HG03432 (cell line): ENCODE results near the gene PRKCA.

Source experiments
- ATAC-seq: cut with Tn5 transposase; IDR thresholded peaks from one replicate; pipeline ENCODE4 v1.9.1; 2021; ENCODE audit warnings: mild to moderate bottlenecking, moderate library complexity; ENCODE audit not compliant: unreplicated experiment

Gene PRKCA

DNA sequence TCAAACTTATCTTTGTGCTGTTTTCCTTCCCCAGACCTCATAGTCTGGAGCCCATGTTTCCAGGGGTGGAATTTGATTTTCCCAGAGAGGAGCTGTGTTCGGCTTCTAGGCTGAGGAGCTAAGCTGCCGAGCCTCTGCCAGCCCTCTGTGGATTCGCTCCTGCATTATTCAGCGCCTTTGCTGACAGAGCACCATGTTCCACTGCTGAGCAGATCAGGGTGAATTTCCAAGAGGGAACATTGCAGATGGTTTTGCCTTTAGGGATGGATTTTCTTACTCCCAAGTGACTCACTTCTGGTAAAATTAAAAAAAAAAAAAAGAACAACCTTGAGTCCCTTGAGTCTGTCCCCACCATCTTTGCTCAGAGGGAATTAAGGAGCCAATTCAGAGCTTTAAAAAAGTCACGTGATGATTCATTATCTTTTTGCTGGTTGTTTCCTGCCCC lies 229.5 kb downstream of the PRKCA start:
- no peak for ATAC-seq

DNA sequence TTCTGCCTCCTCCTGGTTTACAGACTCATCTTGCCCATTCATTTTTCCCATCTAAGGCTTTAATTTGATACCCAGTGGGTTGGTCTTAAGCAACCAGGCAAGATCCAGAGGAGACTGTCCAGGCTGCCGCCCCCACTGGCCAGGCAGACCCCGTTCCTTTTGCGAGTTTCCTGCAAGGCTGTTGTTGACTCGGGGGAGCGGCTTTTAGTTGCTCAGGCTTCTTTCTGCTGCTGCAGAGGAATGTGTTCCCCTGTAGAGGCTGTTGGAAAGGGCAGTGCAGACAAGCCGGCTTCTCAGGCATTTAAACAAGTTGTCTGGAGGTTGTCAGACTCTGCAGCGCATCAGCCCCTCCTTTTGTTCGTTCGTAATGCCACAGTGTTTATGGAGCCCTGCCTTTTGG lies 231.2 kb downstream of the PRKCA start:
- ATAC-seq: no peak

DNA sequence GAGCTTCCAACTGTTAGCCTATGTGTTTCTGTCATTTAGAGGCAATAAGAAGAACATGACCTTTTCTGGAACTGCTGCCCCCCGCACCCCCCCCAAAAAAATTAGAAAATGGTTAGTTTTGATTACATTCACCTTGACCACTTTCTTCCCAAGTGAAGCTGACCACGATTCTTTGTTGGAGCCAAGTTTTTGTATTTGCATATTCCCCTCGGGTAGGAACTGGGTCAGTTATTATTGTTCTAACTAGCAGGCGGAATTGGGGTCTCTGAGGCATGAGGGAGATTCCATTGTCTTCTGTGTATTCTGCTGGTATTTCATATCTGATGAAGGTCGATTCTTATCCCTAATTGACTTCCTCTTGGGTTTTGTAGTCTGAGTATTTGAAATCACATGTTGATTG lies 231.6 kb downstream of the PRKCA start:
- ATAC-seq: no peak

DNA sequence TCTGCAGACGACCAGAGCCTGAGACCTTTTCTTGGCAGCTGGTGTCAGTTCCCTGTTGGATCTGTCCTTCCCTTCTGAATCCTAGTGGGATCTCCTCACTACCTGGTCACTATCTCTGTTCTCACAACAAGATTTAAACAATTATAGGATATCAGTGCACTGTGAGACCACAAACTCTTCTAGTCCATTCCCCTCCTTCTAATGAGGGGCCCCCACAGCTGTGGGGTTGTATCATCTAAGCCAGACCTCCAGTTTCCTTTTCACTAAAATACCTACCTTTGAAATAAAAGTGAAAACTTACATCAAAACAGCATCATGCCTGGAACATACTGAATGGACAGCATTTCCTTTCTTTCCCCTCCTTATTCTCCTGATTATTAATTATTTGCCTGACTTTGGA lies 233.2 kb downstream of the PRKCA start:
- ATAC-seq: no peak

DNA sequence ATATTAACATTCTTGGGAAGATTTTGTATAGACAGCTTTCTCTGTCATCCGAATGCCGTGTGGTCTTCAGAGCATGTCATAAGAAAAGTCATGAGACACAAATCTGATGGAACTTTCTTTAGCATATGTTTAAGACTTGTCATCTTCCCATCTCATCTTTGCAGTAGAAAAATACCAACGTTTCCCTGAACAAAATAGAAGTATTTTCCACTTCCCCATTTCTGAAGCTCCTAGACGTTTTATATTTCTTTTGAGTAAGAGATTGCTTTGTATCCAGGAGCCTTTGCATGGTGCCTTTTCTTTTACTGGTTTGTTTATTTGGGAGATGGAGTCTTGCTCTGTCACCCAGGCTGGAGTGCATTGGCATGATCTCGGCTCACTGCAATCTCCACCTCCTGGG lies 235.1 kb downstream of the PRKCA start:
- no peak for ATAC-seq

DNA sequence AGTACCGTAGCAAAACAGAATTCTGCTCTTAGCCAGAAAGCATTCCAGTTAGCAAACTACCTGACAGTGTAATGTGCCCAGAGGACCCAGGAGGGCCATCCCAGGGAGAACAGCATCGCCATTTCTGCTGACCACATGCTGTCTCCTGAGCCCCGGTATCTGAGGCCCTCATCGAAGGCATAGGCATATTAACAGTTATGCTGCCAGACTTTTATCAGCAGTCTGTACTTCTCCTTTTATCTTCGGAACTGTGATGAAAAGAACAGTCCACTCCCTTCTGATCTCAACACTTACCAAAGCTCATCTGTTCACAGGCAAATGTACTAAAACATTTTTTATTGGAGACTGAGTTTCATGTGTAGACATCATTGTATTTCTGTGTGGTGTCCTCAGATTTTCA lies 236.4 kb downstream of the PRKCA start:
- no peak for ATAC-seq

DNA sequence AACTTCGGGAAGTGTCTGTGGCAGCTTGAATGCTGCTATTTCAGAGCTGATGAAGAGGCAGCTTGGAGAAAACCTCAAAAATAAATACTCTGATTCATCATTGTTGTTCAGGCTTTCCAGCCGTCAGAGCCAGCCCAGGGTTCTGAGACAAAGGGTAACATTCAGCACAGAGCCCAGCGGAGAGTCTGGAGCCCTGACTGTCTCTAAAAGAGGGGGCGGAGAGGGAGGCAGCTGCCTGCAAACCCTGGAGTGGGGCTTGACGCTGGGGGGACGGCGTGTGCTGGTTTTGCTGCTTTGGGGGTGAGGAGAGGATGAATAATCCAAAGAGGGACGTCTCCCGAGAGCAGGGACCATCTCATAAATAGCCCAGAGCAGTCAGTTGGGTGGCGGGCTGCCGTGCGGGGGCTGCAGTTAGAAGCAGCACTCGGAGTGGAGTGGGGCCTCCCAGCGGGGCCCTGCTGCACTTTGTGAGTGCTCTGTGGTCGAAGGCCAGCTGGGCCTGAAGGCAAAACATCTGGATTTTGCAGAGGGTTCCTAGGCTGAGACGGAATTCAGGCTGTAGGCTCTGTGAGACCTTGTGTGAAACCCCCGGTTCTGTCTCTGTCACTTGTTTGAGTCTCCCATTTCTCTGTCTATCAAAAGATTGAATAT lies 237.8 kb downstream of the PRKCA start:
- ATAC-seq: no peak

DNA sequence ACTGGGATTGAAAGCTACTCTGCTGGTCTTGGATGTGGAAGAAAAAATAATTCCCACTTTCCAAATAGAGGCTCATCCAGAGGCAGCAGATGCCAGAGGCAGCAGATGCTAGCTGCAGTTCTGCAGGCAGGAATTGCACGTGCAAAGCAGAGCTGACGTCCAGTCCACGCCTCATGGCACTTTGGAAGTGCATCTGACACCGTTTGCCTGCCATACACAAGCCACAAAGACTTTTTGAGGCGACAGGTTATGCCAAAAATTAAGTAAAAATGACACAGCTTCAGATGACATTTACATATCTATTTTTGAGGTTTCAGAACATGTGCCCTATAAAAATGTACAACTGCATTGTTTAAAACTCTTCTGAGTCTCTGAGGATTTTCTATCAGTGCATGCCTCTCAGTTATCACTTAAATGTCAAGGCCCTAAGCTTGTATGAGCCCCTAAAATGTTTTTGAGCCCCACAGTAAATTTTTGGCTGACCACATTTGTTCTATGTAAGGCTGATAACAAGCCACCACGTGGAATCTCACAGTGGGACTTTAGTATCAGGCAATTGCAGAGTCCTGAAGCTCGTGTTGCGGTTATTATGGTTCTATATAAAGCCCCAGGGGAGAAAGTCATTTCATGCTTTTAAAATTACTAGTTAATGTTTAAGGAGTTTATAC lies 239.2 kb downstream of the PRKCA start:
- peak; percentile 83 for ATAC-seq

DNA sequence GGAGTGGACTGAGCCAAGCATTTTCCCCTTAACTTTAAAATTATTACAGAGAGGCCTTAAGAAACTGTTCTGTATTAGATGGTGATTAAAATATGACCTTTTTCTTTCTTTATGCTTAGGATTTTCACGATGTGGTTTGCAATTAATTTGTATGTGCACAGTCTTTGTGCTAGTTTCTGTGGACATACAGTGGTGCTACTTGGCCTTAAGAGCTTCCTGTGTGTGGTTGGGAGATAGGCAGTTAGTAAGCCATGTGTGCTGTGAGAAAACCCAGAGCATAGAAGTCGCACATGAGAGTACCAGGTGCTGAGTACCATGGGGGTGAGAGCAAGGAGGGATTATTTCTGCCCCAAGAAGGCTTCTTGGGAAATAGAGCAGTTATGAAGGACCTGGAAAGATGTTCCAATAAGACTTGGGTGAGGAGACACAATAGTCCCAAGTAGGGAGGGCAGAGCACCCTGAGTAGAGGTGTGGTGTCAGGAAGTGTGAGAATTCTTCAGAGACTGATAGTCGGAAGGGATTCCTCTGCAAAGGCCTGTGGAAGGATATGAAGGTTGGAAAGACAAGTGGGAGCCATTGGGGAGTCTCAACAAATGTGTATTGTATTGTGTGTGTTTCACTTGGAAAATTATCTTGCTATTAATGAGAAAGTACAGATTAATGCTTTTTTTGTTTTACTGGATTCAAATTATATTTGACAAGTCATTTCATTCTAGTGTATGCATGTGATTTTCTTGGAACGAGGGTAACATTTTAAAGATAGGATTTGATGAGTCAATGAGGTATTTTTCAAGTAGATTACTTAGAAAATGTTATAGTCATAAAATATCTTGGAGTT lies 239.9 kb downstream of the PRKCA start:
- ATAC-seq: peak; percentile 93

DNA sequence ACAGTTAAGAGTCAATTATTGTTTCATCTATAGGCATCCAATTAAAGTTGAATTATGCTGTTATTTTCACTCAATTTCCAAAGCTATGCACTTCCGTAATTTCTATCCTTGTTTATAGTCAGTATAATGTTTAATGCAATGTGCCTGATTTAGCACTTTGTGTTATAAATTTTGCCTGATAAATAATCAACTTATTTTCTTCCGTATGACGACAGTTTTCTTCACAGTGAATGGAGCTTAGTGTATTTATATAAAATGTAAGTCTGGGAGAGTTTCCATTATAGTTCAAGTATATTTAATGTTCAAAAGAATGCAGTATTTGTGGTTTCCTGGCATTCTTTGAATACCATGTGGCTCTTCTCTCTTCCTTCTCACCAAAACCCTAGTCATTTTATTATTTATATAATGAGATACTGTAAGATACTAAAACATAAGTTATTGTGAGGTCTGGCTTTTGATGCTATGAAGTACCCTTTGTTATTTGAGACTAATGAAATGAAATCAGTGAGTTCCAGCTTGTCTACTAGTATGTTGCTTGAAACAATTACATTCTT lies 240.6 kb downstream of the PRKCA start:
- ATAC-seq: no peak

DNA sequence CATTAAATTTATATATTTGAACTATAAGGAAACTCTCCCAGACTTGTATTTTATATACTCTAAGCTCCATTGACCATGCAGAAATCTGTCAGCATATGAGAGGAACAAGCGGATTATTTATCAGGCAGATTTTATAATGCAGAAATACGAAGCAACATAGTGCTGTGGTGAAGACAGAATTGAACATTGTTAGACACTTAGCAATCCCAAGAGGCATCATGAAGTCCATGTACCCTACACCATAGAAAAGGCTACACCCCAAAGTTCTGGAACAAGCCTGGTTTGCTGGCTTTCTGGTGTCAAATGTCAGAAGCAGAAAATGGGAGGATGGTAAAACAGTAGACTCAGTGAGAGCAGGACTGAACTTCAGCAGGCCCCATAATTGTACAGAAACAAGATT lies 241.1 kb downstream of the PRKCA start:
- ATAC-seq: no peak

DNA sequence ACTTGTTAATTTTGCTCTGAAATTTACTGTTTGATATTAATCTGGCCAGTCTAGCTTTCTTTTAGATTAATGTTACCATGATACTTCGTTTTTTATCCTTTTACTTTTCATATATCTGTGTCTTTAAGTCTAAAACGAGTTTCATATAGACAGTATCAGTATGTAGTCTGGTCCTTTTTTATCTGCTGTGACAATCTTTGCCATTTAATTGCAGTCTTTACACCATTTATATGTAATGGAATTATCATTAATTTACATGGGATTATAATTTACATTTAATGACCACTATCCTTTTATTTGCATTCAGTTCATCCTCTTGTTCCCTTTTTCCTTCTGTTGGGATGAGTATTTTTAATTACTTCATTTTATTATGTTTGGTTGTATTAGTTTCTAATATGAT lies 243.5 kb downstream of the PRKCA start:
- no peak for ATAC-seq

DNA sequence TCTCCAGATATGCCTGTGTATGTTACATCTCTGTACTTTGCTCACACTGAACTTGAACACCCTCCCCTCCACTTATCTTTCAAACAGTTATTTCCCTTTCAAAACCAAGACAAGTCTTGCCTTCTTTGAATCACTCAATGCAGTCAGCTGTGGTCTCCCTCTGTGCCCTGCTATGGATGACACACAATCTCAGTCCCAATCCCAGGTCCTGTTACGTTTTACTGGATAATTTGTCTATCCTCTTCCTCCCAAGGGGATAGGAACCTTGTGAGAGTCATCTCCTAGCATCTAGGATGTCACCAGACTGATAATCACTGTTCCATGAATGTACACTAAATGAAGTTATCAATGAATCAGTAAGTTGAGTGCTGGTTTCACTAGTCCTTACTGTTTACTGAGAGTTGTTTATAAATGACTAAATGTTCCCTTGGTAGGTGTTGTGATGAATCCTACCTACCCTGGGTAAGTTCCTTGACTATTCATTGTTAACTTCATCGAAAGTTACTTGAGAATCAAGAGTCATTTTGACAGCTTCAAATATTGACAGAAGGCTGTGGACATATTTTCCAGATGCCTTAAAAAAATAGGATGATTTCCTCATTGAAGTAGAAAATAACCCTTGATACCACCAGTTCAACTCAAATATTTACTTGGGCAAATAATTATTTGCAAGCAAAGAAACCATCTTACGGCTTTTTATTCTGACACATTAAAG lies 244.9 kb downstream of the PRKCA start:
- ATAC-seq: no peak

DNA sequence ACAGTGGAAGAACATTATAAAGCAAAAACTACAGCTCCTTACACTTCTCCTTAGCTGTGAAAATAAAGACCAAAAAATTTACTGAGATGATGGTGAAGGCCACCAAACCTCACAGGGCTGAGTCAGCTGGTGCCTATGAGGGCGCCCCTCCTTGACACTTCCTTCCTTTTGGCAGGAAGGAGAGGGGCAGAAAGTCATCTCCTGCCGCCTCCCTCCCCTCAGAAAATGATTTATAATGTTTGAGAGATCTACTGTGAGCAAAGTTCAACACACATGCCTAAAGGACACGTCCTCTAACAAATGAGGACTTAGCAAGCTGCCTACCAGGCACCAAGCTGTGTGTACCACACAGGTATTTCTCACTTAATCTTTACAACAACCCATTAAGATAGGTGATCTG lies 245.7 kb downstream of the PRKCA start:
- ATAC-seq: no peak

DNA sequence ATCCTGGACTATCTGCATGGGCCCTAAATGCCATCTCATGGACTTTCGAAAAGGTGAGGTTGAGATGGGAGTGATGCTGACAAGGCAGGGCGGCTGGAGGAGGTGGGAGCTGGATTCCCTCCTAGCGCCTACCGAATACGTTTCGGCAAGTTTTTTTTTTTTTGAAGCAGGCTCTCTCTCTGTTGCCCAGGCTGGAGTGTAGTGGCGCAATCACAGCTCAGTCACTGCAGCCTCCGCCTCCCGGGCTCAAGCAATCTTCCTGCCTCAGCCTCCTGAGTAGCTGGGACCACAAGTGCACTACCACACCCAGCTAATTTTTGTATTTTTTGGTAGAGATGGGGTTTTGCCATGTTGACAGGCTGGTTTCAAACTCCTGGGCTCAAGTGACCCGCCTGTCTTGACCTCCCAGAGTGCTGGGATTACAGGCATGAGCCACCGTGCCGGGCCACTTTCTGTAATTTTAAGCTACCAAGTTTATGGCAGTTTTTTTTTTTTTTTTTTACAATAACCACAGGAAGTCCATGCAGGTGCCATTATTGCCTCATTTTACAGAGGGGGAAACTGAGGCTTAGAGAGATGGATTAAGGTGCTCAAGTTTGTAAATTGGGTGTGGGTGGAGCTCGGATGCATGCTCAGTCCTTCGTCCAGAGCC lies 246.4 kb downstream of the PRKCA start:
- no peak for ATAC-seq

DNA sequence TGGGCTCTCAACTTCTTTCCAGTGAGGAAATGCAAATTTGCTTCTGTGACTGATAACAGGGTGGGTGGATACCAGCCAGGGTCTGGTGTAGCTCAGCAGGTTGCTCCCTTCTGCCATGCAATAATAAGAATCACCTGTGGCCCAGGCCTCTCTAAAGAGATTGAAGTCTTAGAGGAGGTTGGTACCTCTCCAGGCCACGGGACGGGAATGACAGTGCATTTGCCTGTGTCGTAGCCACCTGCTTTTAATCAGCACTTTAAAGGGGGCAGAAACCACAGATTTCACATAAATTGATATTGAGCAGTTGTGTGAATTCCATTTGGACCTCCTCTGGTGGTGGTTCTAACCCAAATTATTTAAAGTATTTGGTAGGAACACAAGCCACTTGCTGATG lies 246.9 kb downstream of the PRKCA start:
- no peak for ATAC-seq

DNA sequence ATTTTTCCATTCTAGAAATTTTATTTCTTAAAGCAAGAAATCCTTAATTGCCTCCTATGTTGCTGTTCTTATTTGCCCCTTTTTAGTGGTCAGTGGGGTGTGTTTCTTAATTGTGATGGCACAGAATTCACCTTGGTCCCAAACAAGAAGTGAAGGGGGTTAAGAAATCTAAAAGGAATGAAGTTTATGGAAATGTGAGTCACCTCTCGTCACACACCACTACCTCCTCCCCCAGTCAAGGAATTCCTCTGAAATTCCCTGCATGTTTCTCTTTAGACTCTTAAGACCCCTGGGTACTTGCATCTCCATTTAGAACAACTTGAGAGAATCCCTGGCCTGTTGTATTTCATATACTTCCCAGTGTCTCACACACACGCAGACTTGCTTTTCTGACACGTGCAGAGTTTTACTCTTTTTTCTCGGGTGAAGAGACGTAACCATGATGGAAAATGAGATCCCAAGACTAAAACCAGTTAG lies 247.4 kb downstream of the PRKCA start:
- no peak for ATAC-seq

DNA sequence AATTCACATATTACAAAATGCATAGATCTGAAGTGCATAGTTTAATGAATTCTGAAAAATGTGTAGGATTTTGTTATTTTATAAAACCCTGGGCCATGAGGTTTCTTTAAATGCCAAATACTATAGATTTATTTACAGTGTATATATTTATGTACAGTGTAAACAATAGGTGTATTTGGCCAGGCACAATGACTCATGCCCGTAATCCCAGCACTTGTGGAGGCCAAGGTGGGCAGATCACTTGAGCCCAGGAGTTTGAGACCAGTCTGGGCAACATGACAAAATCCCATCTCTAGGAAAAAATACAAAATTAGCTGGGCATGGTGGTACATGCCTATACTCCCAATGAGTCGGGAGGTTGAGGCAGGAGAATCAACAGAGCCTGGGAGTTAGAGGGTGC lies 249.4 kb downstream of the PRKCA start:
- no peak for ATAC-seq

DNA sequence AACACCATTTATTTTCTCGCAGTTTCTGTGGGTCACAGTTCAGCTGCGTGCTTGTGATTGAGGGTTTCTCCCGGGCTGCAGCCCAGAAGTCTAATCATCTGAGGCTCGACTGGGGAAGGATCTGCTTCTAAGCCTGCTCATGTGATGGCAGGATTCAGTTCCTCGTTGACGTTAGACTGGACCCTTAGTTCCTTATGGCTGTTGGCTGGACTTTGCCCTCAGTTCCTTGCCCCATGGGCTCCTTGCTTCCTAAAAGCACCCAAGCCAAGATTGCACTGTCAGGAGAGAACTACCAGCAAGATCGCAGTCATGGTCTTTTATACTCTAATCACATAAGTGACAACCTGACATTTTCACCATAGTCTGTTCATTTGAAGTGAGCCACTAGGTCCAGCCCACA lies 250.0 kb downstream of the PRKCA start:
- no peak for ATAC-seq

DNA sequence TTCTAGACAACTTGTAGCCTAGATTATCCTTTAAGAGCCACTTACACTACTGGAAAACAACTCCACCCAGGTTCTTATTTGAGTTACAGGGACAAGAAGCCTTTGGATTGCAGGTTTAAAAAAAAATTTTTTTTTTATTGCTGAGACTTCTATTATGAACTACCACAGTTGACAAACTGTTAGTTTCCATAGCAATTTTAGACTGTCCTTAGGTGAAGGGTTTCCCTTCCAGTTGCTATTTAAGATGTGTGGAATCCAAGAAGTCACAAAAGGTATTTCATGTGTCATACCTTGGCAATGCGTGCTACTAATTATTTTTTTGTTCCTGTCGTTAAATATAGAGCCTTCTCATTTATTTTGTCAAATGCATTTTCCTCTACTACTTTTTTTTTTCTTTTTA lies 253.2 kb downstream of the PRKCA start:
- no peak for ATAC-seq
